Measurements from ENCODE around the gene TSSK6. TPM values are rescaled to one million over a fixed set of nuclear protein-coding genes. Genes with fewer than 3 reads are reported as not detected.

Gene TSSK6
- total RNA-seq, 3 donors from 2014 or later = 0.96 to 2.9 (median 2.3) TPM

DNA sequence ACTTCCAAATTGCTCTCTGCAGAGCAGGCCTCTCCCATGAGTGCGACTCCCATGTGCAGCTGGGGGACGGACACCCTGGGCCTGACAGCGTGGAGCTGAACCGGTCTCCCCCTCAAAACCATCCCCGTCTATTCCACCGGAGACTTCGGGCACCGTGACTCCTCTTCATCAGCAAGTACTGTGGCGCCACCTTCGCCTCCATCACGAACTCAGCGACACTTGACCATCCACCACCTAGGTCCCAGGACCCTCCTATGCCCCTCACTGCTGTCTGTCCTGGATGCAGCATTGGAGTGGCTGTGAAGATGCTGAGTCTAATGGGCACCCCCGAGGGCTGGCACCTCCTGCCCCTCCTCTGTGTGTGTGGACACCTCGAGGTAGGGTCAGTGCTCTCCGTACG, 43.3 kb upstream of the TSSK6 start:
- no peaks in the 10 kb centered on the region for H3K9me3 ChIP-seq
- DNase-seq (ENCODE audit: low spot score in 2 of 2) = no peak
- no peaks in the 10 kb centered on the region for H3K4me1 ChIP-seq
- H3K36me3 ChIP-seq = no peaks in the 10 kb centered on the region
- no peak overlapping the region for H3K27ac ChIP-seq
- no peaks in the 10 kb centered on the region for H3K27me3 ChIP-seq
- TF ChIP-seq POLR2AphosphoS5 (IDR thresholded peaks at IDR 0.05) (no peak), POLR2A (IDR thresholded peaks at IDR 0.05) (no peak)
- TF ChIP-seq, protein P1, sequence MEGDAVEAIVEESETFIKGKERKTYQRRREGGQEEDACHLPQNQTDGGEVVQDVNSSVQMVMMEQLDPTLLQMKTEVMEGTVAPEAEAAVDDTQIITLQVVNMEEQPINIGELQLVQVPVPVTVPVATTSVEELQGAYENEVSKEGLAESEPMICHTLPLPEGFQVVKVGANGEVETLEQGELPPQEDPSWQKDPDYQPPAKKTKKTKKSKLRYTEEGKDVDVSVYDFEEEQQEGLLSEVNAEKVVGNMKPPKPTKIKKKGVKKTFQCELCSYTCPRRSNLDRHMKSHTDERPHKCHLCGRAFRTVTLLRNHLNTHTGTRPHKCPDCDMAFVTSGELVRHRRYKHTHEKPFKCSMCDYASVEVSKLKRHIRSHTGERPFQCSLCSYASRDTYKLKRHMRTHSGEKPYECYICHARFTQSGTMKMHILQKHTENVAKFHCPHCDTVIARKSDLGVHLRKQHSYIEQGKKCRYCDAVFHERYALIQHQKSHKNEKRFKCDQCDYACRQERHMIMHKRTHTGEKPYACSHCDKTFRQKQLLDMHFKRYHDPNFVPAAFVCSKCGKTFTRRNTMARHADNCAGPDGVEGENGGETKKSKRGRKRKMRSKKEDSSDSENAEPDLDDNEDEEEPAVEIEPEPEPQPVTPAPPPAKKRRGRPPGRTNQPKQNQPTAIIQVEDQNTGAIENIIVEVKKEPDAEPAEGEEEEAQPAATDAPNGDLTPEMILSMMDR (IDR thresholded peaks at IDR 0.05) = no peak
- intact Hi-C loops (cut with DNase I; ENCODE audit: low total_unique reads) = no loop called here
- H3K4me3 ChIP-seq = no peak overlapping the region

DNA sequence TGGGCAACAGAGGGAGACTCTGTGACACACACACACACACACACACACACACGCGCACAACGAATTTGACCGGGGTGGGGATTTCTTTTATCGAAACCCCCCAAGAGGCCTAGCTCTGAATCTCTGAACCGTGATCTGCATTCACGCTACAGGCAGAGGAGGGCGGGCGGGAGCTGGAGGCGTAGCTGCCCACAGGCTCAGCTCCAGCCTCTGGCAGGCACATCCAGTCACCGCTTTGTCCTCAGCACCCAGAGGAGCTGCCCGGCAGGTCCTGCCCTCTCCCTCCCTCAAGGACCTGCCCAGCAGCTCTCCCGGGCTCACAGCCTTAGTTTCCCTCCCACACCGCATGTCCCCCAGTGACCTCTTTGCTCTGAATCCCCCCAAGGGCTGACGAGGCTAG, 42.7 kb upstream of the TSSK6 start:
- H3K4me1 ChIP-seq = no peaks in the 10 kb centered on the region
- no peaks in the 10 kb centered on the region for H3K9me3 ChIP-seq
- no peak overlapping the region for H3K4me3 ChIP-seq
- TF ChIP-seq, protein P1 (IDR thresholded peaks at IDR 0.05) = no peak
- TF ChIP-seq POLR2A (IDR thresholded peaks at IDR 0.05) (no peak), POLR2AphosphoS5 (IDR thresholded peaks at IDR 0.05) (no peak)
- no peak for DNase-seq (ENCODE audit: low spot score in 2 of 2)
- no peak overlapping the region for H3K27ac ChIP-seq
- H3K36me3 ChIP-seq = no peaks in the 10 kb centered on the region
- H3K27me3 ChIP-seq = no peaks in the 10 kb centered on the region
- intact Hi-C loops (cut with DNase I; ENCODE audit: low total_unique reads) = no loop called here

DNA sequence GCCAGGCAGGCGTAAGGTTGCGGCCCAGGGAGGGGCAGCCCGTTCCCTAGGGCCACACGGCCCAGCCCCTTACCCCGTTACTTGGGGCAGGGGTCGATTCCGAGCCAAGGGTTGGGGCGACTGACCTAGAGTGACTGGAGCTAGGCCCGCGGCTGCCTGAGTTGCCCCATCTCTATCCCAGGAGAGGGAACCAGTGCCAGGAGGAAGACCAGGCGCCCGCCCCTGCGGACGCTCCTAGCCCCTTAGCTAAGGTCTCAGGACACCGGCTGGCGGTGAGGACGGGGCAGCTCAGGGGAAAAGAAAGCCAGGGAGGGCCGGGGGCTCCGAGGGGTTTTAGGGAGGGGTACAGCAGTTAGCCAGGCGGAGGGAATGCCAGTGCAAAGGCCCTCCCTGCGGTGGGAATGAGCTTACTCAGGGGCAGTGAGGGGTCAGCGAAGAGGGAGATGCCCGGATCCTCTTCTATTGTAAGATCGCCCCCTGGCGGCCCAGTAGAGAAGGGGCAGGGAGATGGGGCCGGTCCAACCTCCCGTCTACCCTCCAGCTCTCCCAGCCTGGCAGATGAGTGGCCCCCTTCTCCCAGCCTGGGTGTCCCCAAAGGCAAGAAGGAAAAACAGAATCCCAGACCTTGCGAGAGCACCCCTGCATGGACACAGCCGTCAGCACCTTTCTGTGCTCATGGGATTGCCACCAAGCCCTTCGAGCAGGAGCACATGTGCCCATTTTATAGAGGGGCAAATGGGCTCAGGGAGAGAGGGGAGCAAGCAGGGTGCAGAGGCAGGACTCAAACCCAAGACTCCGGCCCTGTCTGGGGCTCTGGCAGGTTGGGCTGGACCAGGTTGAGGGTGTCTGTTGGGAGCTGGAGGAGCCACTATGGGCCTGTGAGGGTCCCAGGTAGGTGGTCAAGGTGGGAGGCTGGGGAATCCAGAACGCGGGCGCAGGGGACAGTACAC, 39.0 kb upstream of the TSSK6 start:
- intact Hi-C loops (cut with DNase I; ENCODE audit: low total_unique reads) = no loop called here
- no peak for DNase-seq (ENCODE audit: low spot score in 2 of 2)
- no peaks in the 10 kb centered on the region for H3K4me1 ChIP-seq
- no peaks in the 10 kb centered on the region for H3K36me3 ChIP-seq
- H3K27ac ChIP-seq = no peak overlapping the region
- H3K4me3 ChIP-seq = no peak overlapping the region
- H3K27me3 ChIP-seq = peaks cover 0 to 1% of the 10 kb centered on the region in 2 donors
- no peaks in the 10 kb centered on the region for H3K9me3 ChIP-seq
- TF ChIP-seq, protein P1 (IDR thresholded peaks at IDR 0.05) = peak in 2 of 3 donors; percentile 33 to 34
- TF ChIP-seq POLR2AphosphoS5 (IDR thresholded peaks at IDR 0.05) (no peak), POLR2A (IDR thresholded peaks at IDR 0.05) (no peak)

DNA sequence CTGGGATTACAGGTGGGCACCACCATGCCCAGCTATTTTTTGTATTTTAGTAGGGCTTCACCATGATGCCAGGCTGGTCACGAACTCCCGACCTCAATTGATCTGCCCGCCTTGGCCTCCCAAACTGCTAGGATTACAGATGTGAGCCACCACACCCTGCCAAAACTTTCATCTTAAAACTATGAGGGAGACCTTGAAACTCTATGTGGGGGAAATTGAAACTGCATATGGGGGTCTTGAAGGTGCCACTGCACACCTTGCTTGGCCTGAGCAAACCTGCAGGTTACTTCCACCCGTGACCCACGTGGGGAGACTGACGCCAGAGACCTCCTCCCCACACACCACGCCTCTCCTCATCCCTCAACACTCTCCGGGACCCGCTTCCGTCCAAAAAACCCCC, 38.3 kb upstream of the TSSK6 start:
- Histone ChIP-seq H3K9me3 (no peaks in the 10 kb centered on the region), H3K4me3 (no peak overlapping the region), H3K27me3 (peaks cover 0 to 3% of the 10 kb centered on the region in 2 donors), H3K27ac (no peak overlapping the region), H3K4me1 (no peaks in the 10 kb centered on the region), H3K36me3 (no peaks in the 10 kb centered on the region)
- no peak for DNase-seq (ENCODE audit: low spot score in 2 of 2)
- TF ChIP-seq POLR2A (IDR thresholded peaks at IDR 0.05) (no peak), POLR2AphosphoS5 (IDR thresholded peaks at IDR 0.05) (no peak)
- TF ChIP-seq, protein P1 (IDR thresholded peaks at IDR 0.05) = no peak
- intact Hi-C loops (cut with DNase I; ENCODE audit: low total_unique reads) = no loop called here

DNA sequence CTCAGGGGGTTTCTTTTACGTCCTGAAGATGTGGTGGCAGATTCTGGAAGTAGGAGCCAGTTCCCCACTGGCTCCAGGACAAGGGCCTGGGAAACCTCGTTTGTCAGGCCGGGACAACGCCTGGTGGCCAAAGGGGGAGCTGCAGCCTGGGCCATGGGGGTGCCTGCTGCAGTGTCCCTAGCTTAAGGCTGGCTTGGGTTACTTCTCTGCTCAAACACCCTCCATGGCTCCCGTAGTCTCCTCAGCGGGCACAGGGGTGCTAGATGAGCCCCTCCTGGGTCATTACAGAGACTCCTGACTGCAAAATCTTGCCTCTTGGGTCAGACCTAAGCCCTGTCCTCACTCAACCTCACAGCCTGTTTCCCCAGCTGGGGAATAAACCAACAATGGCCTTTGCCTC, 37.5 kb upstream of the TSSK6 start:
- Histone ChIP-seq H3K27ac (no peak overlapping the region), H3K4me1 (no peaks in the 10 kb centered on the region), H3K9me3 (no peaks in the 10 kb centered on the region), H3K27me3 (peaks cover 0 to 3% of the 10 kb centered on the region in 2 donors), H3K36me3 (no peaks in the 10 kb centered on the region), H3K4me3 (no peak overlapping the region)
- DNase-seq (ENCODE audit: low spot score in 2 of 2) = no peak
- intact Hi-C loops (cut with DNase I; ENCODE audit: low total_unique reads) = no loop called here
- TF ChIP-seq POLR2A (IDR thresholded peaks at IDR 0.05) (no peak), POLR2AphosphoS5 (IDR thresholded peaks at IDR 0.05) (no peak)
- TF ChIP-seq, protein P1 (IDR thresholded peaks at IDR 0.05) = peak in 1 of 3 donors; percentile 45
